ENCODE results near the gene KCNJ12. TPM values are rescaled to one million over a fixed set of nuclear protein-coding genes. Genes with fewer than 3 reads are reported as not detected.

KCNJ12 gene
- total RNA-seq, 2 donors from 2014 or later, result 0.84 to 2.5 TPM

DNA sequence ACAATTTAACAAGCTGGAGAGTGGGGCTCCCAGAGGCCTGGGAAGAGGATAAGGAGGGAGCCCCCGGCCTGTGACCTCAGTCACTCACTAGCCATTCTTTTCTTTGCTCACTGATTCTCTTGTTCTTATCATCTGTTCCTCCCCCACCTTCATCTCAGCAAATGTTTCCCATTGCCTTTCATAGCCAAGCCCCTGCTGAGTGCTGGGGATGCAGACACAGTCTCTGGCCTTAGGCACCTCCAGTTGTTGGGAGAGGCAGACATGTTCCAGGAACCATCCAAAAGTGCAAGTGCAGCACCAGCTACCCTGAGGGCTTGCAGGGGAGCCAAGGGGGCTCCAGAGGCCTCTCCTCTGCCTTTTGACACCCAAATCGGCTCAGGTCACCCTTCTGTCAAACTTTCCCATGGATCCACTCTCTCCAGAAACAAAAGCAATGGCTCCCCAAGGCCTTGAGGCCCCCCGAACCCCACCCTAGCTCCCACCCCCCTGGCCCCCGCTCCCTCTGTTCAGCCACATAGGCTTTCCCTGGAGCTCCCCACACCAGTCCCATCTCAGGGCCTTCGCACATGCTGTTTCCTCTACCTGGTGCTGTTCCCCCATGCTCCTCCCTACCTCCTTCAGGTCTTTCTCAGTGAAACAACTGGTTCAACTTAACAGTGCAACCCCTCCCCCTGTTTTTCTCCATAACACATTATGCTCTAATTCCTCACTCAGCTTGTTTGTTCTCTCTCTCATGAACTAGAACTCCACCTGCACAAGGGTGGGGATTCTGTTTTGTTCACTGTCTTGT, 14.9 kb upstream of the KCNJ12 start:
- ATAC-seq (no peak), DNase-seq (no peak)
- intact Hi-C loops (cut with DNase I, micrococcal nuclease), result no loop called here

DNA sequence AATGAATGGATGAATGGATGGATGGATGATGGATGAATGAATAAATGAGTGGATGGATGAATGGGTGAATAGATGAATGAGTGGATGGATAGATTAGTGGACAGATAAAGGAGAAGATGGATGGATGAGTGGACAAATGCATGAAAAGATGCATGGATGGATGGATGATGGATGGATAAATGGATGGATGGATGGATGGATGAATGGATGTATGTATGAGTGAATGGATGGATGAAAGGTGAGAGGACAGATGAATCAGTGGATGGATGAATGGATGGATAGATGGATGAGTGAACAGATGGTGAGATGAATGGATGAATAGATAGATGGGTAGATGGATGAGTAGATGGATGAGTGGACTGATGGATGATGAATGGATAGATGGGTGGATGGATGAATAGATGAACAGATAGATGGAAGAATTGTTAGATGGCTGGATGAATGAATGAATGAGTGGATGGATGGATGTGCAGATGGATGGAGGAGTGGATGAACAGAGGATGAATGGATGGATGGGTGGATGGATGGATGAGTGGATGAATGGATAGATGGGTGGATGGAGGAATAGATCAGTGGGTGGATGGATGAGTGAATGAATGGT, 13.7 kb upstream of the KCNJ12 start:
- no peak for DNase-seq
- no peak for ATAC-seq
- intact Hi-C loops (cut with DNase I, micrococcal nuclease), result no loop called here

DNA sequence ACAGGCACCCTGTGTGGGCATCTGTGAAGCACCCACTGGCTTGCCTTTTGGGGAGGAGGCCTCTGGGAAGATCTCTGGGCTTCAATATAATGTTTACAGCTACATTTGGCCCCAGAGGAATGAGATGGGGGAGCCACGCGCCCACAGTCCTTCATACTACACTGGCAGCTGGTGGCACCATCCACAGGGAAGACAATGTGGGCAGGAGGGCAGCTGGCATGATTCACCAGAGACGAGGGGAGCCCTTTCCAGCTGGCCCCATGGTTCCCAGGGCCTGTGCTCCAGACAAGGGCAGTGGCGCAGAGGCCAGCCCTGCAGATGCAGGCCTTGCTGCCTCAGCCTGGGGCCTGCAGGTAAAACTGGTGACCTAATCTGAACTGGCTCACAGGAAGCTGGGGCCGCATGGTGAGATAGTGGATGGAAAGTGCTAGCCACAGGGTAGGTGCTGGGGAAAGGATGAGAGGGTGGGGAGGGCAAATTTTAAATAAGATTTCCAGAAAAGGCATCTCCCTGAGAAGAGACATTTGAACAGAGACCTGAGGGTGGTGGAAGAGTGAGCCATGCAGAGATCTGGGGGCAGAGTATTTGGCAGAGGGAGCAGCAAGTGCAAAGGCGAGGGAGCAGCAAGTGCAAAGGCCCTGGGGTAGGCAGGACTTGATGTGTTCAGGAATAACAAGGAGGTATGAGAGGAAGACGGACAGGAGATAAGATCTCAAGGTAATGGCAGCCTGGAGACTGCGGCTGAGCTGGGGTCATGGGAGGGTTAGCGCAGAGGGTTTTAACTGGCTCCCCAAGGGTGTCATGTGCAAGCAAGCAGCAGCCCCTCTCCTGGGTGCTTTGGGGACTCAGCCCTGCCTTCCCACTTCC, 12.1 kb upstream of the KCNJ12 start:
- no peak for ATAC-seq
- intact Hi-C loops (cut with DNase I, micrococcal nuclease), result no loop called here
- no peak for DNase-seq

- no peak for DNase-seq
- intact Hi-C loops (cut with DNase I, micrococcal nuclease), result no loop called here
- no peak for ATAC-seq
Observed at GRCh38 chr17:21365016-21365415, 11.1 kb upstream of the KCNJ12 start.

DNA sequence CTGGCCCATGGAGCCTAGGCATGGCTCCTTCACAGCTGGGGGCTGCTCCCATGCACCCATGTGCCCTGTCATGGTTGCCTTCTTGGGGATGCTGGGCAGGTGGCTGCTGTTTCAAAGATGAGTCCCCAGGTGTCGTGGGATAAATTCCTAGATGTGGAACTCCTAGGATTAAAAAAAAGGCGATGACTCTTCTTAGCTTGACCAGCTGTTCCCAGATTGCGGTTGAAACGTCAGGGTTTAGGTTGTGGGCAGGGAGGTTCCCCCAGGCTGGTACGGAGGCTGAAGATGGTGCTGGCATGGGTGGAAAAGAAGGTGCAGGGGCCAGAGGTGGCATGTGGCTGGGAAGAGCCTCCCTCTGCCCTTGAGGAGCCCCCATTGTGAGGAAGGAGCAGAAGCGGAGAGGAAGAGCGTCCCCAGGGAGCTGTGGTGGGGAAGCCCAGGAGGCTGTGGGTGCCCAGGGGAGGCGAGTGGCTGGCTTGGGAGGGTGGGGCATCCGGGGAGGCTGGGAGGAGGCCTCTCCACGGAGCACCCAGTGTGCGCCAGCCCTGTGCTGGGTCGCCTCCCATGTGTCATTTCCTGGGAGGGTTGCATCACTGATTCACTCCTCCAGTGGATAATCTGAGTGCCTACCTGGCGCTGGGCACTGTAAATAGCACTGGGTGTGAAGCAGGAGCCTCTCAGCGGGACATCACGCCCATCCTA, 7.5 kb upstream of the KCNJ12 start:
- DNase-seq, result no peak
- intact Hi-C loops (cut with DNase I, micrococcal nuclease), result no loop called here
- no peak for ATAC-seq

DNA sequence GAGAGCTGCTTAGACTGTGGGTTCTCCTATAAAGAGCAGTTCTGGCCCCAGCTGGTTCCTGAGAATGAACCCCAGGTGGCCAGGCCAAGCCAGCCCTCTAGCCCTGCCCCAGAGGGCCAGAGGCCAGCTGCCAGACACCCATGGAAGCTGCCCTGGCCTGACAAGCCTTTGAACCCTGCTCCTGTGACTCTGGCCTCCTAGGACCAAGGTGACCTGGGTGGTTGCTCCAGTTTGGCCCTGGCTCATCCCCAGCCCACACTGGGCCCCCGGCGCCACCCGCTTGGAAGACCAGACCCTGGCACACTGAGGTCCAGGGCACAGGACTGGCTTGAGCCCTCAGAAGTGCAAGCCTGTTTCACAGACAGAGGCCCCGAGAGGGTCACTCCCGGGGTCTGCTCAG, 6.8 kb upstream of the KCNJ12 start:
- no peak for DNase-seq
- no peak for ATAC-seq

GRCh38 chr17:21370430-21370829, 5.7 kb upstream of the KCNJ12 start:
- intact Hi-C loops (cut with DNase I, micrococcal nuclease), result no loop called here
- ATAC-seq (no peak), DNase-seq (no peak)

More for the DNA sequence above, 6.8 kb upstream of the KCNJ12 start:
- intact Hi-C loops (cut with DNase I, micrococcal nuclease), result no loop called here

DNA sequence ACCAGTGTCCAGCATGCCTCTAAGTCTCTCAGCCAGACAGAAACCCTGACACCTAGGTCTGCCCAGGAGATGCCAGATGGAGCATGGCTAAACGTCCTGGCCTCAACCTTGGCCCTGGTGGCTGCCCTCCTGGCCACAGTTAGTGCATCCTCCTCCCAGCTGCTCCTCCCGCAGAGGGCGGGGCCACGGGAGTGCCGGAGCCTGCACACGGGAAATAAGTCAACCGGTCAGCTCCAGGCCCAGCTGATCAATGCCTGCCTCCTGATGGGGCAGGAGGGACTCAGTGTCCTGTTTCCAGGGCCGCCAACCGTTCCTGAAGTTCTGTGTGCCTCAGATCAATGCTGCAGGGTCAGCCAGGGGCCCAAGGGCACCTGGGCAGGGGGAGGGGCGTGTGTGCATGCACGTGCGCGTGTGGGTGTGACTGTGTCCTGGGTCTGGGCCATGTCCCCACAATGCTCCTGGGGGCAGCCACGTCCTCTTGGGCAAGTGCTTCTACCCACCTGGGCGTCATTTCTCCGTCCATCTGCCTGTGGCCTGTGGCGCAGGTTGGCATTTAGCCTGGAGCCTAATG, 4.6 kb upstream of the KCNJ12 start:
- ATAC-seq, result peak; percentile 63
- intact Hi-C loops (cut with DNase I, micrococcal nuclease), result no loop called here
- peak in 1 of 2 donors; percentile 23 for DNase-seq

- intact Hi-C loops (cut with DNase I, micrococcal nuclease), result no loop called here
- DNase-seq (no peak), ATAC-seq (no peak)
Observed at GRCh38 chr17:21372256-21372954, 3.8 kb upstream of the KCNJ12 start.

DNA sequence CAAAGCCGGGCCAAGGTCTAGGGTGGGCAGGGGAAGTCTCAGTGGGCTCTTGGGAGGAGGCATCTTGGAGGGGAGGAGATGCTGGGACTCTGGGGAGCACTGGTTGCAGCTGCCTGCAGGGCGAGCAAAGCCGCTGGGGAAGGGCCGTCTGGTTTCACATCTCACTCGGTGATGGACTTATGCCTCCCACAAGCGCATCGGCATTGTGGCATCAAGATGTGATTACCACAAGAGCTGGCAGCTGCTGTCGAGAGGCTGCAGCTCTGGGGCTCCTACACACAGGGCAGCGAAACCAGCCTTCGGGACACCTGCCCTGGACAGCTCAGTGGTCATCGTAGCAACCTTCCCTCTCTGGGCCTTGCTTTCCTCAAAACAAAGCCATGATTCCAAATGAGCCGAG, 3.1 kb upstream of the KCNJ12 start:
- DNase-seq, result no peak
- intact Hi-C loops (cut with DNase I, micrococcal nuclease), result no loop called here
- no peak for ATAC-seq

DNA sequence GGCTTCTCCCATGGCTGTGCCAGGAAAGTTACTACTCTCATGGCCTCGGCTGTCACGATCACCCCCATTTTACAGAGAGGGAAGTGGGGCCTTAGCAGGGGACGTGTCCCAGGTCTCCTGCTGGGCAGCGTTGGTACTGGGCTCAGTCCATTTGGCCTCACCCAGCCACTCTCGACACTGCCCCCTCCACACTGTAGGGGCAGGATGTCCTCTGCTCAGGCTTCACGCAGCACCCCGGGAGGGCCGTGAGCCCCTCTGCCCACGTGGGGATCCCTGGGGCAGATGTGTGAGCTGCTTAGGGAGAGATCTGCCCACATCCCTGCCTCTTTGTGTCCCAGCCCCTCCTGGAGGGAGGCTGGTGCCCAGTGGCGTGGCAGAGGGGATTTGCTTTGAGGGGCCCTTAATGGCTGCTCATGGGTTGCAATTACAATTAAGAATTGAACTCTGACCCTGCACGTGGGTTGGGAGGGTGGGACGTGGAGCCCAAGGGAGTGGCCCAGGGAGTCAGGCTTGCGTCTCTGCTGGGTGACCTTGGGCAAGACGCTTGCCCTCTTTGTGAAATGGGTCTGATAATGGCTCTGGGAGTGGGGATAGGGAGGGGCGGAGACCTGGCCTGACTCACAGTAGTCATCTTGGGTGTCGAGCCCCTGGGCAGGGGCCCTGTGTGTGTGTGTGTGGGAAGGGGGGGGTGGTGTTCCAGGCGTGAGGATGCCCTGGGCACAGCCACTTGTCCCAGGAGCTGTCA, 2.3 kb upstream of the KCNJ12 start:
- DNase-seq, result no peak
- intact Hi-C loops (cut with DNase I, micrococcal nuclease), result no loop called here
- ATAC-seq, result no peak

GRCh38 chr17:21374441-21375161, 1.6 kb upstream of the KCNJ12 start:
- no peak for DNase-seq
- no peak for ATAC-seq
- intact Hi-C loops (cut with DNase I, micrococcal nuclease), result no loop called here

DNA sequence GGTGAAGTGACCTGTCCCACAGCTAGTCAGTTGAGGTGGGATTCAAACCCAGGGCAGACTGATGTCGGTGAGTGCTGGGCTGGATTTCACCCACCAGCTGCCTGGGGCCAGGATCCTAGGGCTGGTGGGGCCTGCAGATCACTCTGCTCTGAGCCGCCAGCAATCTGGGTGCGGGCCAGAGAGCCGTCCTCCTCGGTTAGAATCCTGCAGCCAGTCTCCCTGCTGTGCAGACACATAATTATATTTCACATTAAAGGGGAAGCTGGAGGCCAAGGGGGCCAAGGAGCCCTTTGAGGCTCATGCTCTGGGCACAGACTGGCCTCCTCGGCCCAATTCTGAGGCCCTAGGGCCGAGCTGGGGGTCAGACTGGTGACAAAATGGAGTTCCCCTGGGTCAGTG, 996 bp upstream of the KCNJ12 start:
- intact Hi-C loops (cut with DNase I, micrococcal nuclease), result no loop called here
- no peak for DNase-seq
- ATAC-seq, result no peak

DNA sequence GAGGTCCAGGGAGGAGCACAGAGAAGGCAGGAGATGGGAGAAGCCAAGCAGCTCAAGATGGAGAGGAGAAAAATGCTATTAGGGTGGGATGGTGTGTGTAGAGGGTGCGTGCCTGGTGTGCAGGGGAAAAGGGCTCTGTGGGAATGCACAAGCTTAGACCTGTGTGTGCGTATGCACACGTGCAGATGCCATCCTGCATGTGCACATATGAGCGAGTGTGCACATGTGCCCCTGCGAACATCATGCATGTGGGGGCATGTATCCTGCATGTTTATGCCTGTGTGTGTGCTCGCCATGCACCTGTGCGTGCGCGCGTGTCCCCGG, 438 bp upstream of the KCNJ12 start:
- no peak for DNase-seq
- no peak for ATAC-seq
- intact Hi-C loops (cut with DNase I, micrococcal nuclease), result no loop called here

DNA sequence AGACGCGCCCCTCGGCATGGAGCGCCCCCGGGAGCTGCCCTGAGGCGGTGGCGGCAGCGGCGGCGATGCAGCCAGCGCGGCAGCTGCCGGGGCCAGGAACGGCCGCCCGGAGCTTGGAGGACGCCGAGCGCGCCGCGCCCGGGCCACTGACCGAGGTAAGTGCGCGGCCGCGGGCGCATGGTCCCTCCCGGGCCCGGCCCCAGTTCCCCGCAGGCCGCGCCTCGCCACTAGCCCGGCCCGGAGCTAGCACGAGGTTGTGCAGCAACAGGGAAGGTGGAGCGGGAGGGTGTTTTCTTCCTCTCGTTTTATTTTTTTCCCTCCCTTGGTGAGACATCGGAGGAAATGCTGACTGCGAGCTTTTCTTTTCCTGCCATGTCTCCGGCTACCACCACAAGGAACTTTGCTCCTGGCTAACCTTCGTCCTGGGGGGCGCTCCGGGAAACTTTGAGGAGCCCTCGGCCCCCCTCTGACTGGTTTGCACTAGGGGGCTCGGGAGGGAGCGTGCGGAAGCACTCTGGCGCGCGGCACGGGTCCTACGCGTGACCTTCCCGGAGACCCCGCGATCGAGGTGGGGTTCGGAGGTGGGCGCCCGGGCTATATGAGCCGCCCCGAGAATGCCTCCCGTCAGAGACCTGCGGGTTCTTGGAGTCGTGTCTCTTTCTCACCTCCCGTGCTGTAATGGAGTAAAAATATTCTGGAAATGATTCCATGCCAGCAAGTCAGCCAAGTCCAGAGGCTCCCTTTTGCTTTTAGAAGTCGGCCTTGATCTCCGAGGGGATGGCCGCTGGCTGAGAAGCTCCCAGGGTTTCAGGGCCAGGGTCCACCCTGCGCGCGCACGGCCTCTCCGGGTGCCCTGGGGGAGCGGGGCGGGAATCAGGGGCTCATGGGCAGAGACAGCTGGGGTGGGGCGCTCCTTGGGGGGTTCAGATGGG, 868 bp downstream of the KCNJ12 start:
- ATAC-seq, result peak; percentile 33
- intact Hi-C loops (cut with DNase I, micrococcal nuclease), result no loop called here
- DNase-seq, result peak in 1 of 2 donors; percentile 36

DNA sequence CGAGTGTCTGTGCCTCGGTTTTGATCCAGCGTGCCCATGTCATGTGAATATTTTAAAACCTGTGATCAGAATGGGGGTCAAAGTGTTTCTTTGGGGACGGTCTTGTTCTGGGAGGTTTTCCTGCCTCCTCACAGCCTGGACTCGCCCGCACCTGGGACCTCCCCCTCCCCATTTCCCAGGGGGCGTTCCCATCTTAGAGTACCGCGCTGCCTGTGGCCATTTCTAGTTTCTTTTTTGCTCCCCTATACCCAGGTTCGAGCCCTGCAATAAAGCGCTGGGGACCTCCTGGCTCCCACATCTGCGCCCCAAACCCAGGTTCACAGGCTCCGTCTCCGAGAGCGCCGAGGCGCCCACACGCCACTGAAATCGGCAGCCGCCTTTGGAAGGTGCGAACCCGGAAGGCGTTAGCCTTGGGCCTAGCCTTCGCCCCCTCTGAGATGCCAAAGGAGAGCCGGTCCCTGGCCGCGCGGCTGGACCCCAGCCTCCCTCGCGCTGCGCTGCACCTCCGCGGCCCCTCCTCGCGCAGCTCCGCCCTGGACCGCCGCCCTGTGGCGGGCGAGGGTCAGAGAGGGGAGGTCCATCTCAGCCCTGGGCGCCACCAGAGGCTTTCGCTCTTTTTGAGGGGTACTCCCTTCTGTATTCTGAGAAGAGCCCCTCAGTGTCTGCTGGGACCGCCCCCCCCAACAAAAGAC, 1.7 kb downstream of the KCNJ12 start:
- ATAC-seq (no peak), DNase-seq (no peak)
- intact Hi-C loops (cut with DNase I, micrococcal nuclease), result no loop called here
